Activated CD4-positive, alpha-beta memory T cell treated with anti-CD3 and anti-CD28 coated beads, Interleukin-2, amount 10 ng/mL, durations not matched to agents 7 days and 5 days (primary cell): Measurements from ENCODE around the gene KCNAB1. TPM values are rescaled to one million over a fixed set of nuclear protein-coding genes. Genes with fewer than 3 reads are reported as not detected.

Experiments used
- CTCF ChIA-PET: fragments of 350-600 bp; sonication (Branson Sonifier 250); formaldehyde crosslinking; loops from one replicate; lab custom pipeline; 2021; ENCODE audit warnings: antibody characterized with exemption, inconsistent platforms; lab: Charles Lee
- POLR2A ChIA-PET: fragments of 350-600 bp; sonication (Branson Sonifier 250); formaldehyde crosslinking; loops from one replicate; lab custom pipeline; 2021; ENCODE audit warnings: antibody characterized with exemption; lab: Charles Lee
- DNase-seq: peaks from one replicate; pipeline ENCODE4 v3.0.0-alpha.2; 2020
- H3K27ac Mint-ChIP-seq: one replicate; pipeline ENCODE4 v1.8.0; 2021; ENCODE audit warnings: mild to moderate bottlenecking, mixed read lengths
- H3K27me3 Mint-ChIP-seq: one replicate; pipeline ENCODE4 v1.8.0; 2021; ENCODE audit warnings: mixed read lengths
- H3K36me3 Mint-ChIP-seq: one replicate; pipeline ENCODE4 v1.8.0; 2021; ENCODE audit warnings: low read depth, mixed read lengths
- H3K4me1 Mint-ChIP-seq: one replicate; pipeline ENCODE4 v1.8.0; 2021; ENCODE audit warnings: mixed read lengths
- H3K4me3 Mint-ChIP-seq: one replicate; pipeline ENCODE4 v1.8.0; 2021; ENCODE audit warnings: mild to moderate bottlenecking, mixed read lengths
- H3K9me3 Mint-ChIP-seq: one replicate; pipeline ENCODE4 v1.8.0; 2021; ENCODE audit warnings: mixed read lengths
- total RNA-seq, 2 experiments: library from RNA; stranded (reverse); gene quantifications; one replicate each; pipeline ENCODE4 v1.2.3, GENCODE V29; 2021

The KCNAB1 gene
- total RNA-seq, 2 experiments from 2014 or later = not detected

GRCh38 chr3:156373654-156374053 lies 253.3 kb downstream of the KCNAB1 start:
- no peaks in the 10 kb centered on the region for H3K9me3 Mint-ChIP-seq
- H3K27me3 Mint-ChIP-seq = peaks cover 22% of the 10 kb centered on the region
- POLR2A ChIA-PET = no interaction called here
- CTCF ChIA-PET = interaction anchor here (0.6 to 2.4 kb wide), 2 partner anchors 9 to 330 kb away, joined by 3 to 6 read pairs; no protein-coding TSS in a partner anchor
- H3K4me1 Mint-ChIP-seq = no peaks in the 10 kb centered on the region
- H3K36me3 Mint-ChIP-seq = no peaks in the 10 kb centered on the region
- no peak for DNase-seq
- no peak overlapping the region for H3K27ac Mint-ChIP-seq
- no peak overlapping the region for H3K4me3 Mint-ChIP-seq

- Mint-ChIP-seq H3K36me3 (no peaks in the 10 kb centered on the region), H3K4me3 (no peak overlapping the region), H3K27ac (no peak overlapping the region), H3K9me3 (no peaks in the 10 kb centered on the region), H3K4me1 (no peaks in the 10 kb centered on the region), H3K27me3 (peaks cover 28% of the 10 kb centered on the region)
- POLR2A ChIA-PET = no interaction called here
- CTCF ChIA-PET = no interaction called here
- no peak for DNase-seq
Measured at GRCh38 chr3:156376199-156376598, 255.8 kb downstream of the KCNAB1 start.

DNA sequence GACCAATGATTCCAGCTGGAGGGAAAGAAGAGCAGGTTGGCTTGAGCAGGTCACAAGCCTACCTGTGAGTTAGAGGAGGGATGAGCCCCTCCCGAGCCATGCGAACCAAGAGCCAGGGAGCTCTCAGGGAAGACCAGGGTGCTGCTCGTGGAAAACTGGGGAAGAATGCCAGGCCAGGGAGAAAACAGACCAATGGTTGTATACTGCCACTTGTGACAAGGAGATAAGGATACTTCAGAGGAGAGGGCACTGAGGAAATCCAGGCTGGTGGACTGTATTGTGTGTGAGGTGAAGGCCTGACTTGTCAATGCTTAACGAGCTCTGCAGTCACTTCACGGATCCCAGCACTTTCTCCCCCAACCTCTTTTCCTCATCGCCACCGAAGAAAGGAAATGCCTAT lies 256.9 kb downstream of the KCNAB1 start:
- Mint-ChIP-seq H3K4me1 (no peaks in the 10 kb centered on the region), H3K27me3 (peaks cover 29% of the 10 kb centered on the region), H3K4me3 (no peak overlapping the region), H3K9me3 (no peaks in the 10 kb centered on the region), H3K27ac (no peak overlapping the region), H3K36me3 (no peaks in the 10 kb centered on the region)
- POLR2A ChIA-PET = no interaction called here
- no peak for DNase-seq
- CTCF ChIA-PET = interaction anchor here (0.7 to 0.9 kb wide), 2 partner anchors 9 to 225 kb away, joined by 3 read pairs; no protein-coding TSS in a partner anchor

DNA sequence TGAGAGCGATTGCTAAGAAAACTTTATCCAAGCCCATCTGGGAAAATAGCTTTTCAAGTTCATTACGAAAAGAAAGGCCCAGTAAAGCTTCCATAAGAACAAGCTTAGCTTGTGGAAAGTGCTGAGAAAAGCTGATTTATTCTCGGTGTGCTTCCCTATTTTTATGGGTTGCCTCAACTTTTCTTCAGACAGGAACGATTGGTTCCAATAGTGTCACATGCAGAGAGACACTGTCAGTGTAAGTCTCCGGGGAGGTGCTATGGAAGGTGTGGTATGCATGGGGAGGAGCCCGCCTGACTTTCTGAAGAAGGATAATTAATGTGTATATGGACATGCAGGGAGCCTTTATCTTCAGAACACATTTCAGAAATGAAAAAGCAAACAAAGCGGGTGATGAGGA lies 257.3 kb downstream of the KCNAB1 start:
- CTCF ChIA-PET = interaction anchor here (0.9 kb wide), 1 partner anchor 9 kb away, joined by 3 read pairs; no protein-coding TSS in a partner anchor
- POLR2A ChIA-PET = no interaction called here
- Mint-ChIP-seq H3K9me3 (no peaks in the 10 kb centered on the region), H3K27me3 (peaks cover 29% of the 10 kb centered on the region), H3K4me3 (no peak overlapping the region), H3K27ac (no peak overlapping the region), H3K36me3 (no peaks in the 10 kb centered on the region), H3K4me1 (no peaks in the 10 kb centered on the region)
- DNase-seq = no peak

DNA sequence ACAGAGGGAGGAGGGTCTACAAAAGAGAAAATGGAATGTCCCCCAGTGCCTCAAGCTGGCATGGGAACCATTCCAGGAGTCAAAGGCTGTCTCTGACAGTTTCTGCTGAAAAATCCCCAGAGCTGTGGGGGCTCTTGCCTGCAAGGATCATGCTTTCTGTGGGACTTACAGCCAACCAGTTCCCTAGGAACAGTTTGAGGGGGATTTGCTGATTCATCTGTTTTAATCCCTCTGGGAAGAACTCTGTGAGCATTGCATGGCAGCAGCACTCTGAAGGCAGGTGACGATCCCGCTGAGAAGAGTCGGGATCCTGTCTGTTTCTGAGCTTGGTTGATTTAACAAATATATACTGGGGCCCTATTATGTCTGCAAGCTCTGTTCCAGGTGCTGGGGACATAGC lies 258.5 kb downstream of the KCNAB1 start:
- Mint-ChIP-seq H3K27ac (no peak overlapping the region), H3K9me3 (no peaks in the 10 kb centered on the region), H3K36me3 (no peaks in the 10 kb centered on the region), H3K4me3 (no peak overlapping the region), H3K4me1 (no peaks in the 10 kb centered on the region), H3K27me3 (peaks cover 28% of the 10 kb centered on the region)
- DNase-seq = no peak
- ChIA-PET POLR2A (no interaction called here), CTCF (interaction anchor here (0.8 kb wide), 1 partner anchor 335 kb away, joined by 3 read pairs; no protein-coding TSS in a partner anchor)

- CTCF ChIA-PET = interaction anchor here (0.8 kb wide), 1 partner anchor 335 kb away, joined by 3 read pairs; no protein-coding TSS in a partner anchor
- H3K9me3 Mint-ChIP-seq = no peaks in the 10 kb centered on the region
- no peaks in the 10 kb centered on the region for H3K4me1 Mint-ChIP-seq
- H3K27ac Mint-ChIP-seq = no peak overlapping the region
- no peak for DNase-seq
- POLR2A ChIA-PET = no interaction called here
- H3K36me3 Mint-ChIP-seq = no peaks in the 10 kb centered on the region
- no peak overlapping the region for H3K4me3 Mint-ChIP-seq
- H3K27me3 Mint-ChIP-seq = peaks cover 29% of the 10 kb centered on the region
Measured at GRCh38 chr3:156379327-156379726, 258.9 kb downstream of the KCNAB1 start.

- Mint-ChIP-seq H3K4me1 (no peaks in the 10 kb centered on the region), H3K27me3 (peaks cover 34% of the 10 kb centered on the region), H3K36me3 (no peaks in the 10 kb centered on the region), H3K9me3 (no peaks in the 10 kb centered on the region), H3K27ac (no peak overlapping the region), H3K4me3 (no peak overlapping the region)
- DNase-seq = no peak
- POLR2A ChIA-PET = no interaction called here
- CTCF ChIA-PET = interaction anchor here (1.2 to 2.6 kb wide), 3 partner anchors 11 to 232 kb away, joined by 3 to 20 read pairs (median 7); no protein-coding TSS in a partner anchor
Measured at GRCh38 chr3:156381253-156381652, 260.9 kb downstream of the KCNAB1 start.

GRCh38 chr3:156382458-156383346 lies 262.3 kb downstream of the KCNAB1 start:
- H3K9me3 Mint-ChIP-seq = no peaks in the 10 kb centered on the region
- ChIA-PET CTCF (interaction anchor here (0.5 to 2.6 kb wide), 12 partner anchors 10 to 339 kb away, joined by 3 to 20 read pairs (median 3); no protein-coding TSS in a partner anchor), POLR2A (no interaction called here)
- H3K4me1 Mint-ChIP-seq = no peaks in the 10 kb centered on the region
- DNase-seq = no peak
- H3K27ac Mint-ChIP-seq = no peak overlapping the region
- H3K36me3 Mint-ChIP-seq = no peaks in the 10 kb centered on the region
- H3K4me3 Mint-ChIP-seq = no peak overlapping the region
- peaks cover 30% of the 10 kb centered on the region for H3K27me3 Mint-ChIP-seq

DNA sequence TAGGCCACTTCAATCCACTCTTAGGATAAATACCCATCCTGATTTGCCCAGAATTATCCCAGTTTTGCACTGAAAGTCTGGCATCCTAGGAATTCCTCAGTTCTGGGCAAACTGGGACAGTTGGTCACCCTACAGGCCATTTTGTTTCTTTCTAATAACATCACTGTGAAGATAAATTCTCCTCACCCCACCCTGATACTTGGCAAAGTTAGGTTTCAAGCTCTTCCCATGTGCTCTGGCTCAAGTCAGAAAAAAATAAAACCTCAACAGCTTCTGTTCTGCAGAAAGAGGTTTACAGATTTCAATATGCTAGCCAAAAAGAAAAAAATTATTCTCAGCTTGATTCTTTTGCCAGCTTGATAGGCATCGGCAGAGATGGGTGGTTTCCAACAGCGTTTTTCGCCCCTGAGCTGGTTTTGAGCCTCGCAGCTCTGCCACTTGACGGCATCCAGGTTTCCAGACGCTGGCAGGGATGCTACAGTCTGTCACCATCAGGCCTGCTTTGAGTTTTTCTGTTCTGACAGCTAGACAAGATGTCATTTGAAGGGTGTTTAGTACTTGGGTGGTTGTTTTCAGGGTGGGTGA lies 263.2 kb downstream of the KCNAB1 start:
- POLR2A ChIA-PET = no interaction called here
- H3K27ac Mint-ChIP-seq = no peak overlapping the region
- CTCF ChIA-PET = interaction anchor here (1.0 to 2.6 kb wide), 6 partner anchors 10 to 234 kb away, joined by 3 to 20 read pairs (median 4); no protein-coding TSS in a partner anchor

DNA sequence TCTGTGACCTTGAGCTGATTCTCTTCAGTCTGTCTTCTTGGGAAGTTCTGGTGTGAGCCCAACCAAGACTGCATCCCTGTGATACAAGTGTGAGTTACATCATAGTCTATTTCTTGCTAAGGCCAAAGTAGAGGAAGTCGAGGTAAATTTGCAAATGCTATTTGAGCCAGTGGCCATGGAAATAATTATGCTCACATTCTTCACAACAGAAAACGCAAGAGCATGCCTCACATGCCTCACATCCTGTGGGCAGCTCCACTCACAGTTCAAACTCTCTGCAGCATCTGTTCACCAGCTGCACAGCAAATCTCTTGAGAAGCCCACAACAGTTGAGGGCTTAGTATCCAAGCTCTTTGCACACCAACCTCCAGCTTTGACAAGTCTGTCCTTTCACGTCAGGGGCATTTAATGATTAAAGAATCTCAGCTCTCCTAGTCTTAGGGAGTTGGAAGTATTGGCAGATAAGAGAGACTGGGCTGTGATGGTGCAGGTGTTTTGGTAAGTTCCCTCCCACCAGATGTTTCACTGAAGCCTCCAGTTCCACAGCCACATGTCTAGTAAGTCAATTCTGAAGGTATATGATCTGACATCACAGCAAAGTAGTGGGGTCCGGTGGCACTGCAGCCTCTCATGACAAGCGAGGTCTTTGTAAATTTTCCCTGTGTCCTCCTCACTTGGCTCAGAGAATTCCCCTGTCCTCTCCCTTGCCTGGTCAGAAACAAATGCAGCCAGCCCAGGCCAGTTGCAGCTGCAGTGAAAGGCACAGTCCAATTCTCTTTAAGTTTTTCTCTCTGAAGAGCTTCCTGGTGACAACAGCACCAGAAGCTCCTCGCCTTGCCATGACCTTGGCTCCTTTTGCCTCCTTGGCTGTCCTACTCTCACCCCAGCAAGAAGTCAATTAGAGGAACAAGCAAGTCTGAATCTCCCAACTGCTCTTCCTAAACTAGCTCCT lies 268.4 kb downstream of the KCNAB1 start:
- H3K36me3 Mint-ChIP-seq = no peaks in the 10 kb centered on the region
- no peaks in the 10 kb centered on the region for H3K4me1 Mint-ChIP-seq
- POLR2A ChIA-PET = no interaction called here
- DNase-seq = no peak
- H3K4me3 Mint-ChIP-seq = no peak overlapping the region
- peaks cover 35% of the 10 kb centered on the region for H3K27me3 Mint-ChIP-seq
- CTCF ChIA-PET = no interaction called here
- H3K27ac Mint-ChIP-seq = no peak overlapping the region
- no peaks in the 10 kb centered on the region for H3K9me3 Mint-ChIP-seq

More for the DNA sequence above, 263.2 kb downstream of the KCNAB1 start:
- DNase-seq = no peak
- no peaks in the 10 kb centered on the region for H3K9me3 Mint-ChIP-seq
- H3K4me1 Mint-ChIP-seq = no peaks in the 10 kb centered on the region
- H3K36me3 Mint-ChIP-seq = no peaks in the 10 kb centered on the region
- no peak overlapping the region for H3K4me3 Mint-ChIP-seq
- H3K27me3 Mint-ChIP-seq = peaks cover 30% of the 10 kb centered on the region

DNA sequence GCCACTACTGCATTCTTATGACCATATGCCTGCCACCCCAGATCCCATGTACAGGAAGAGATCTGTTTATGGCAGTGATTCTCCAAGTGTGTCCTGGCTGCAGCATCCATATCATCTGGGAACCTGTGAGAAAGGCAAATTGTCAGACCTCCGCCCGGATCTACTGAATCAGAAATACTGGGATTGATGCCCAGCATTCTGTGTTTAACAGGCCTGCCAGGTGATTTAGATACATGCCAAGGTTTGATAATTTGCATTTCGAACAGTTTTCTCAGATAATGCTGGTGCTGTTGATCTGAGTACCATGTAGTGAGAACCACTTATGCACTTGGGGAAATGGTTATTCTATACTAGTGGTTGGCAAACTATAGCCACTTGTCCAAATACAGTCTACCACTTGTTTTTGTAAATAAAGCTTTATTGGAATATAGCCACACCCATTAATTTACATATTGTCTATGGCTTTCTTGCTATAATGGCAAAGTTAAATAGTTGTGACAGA lies 269.1 kb downstream of the KCNAB1 start:
- ChIA-PET CTCF (no interaction called here), POLR2A (no interaction called here)

GRCh38 chr3:156390846-156391245 lies 270.5 kb downstream of the KCNAB1 start:
- Mint-ChIP-seq H3K4me3 (no peak overlapping the region), H3K36me3 (no peaks in the 10 kb centered on the region), H3K27me3 (peaks cover 30% of the 10 kb centered on the region), H3K4me1 (no peaks in the 10 kb centered on the region), H3K9me3 (no peaks in the 10 kb centered on the region), H3K27ac (no peak overlapping the region)
- ChIA-PET CTCF (no interaction called here), POLR2A (no interaction called here)
- DNase-seq = no peak

More for the DNA sequence above, 269.1 kb downstream of the KCNAB1 start:
- Mint-ChIP-seq H3K4me3 (no peak overlapping the region), H3K9me3 (no peaks in the 10 kb centered on the region), H3K4me1 (no peaks in the 10 kb centered on the region), H3K36me3 (no peaks in the 10 kb centered on the region), H3K27ac (no peak overlapping the region), H3K27me3 (peaks cover 33% of the 10 kb centered on the region)
- no peak for DNase-seq
